Tibial nerve (tissue), 4 donors: ENCODE data around the gene PRR16. TPM values are rescaled to one million over a fixed set of nuclear protein-coding genes. Genes with fewer than 3 reads are reported as not detected.

Experiments
- DNase-seq, 2 donors: peaks; one replicate each; pipeline ENCODE4 v3.0.0-alpha.2; 2019; ENCODE audit warnings: low spot score in 2 of 2
- H3K27ac ChIP-seq, 4 donors: fragments of 200-600 bp; sonication (generic) in 3 of 4; one replicate each; pipeline ENCODE4 v1.5.1; 2017 to 2019; ENCODE audit warnings: mild to moderate bottlenecking in 1 of 4
- H3K27me3 ChIP-seq, 2 donors: fragments of 200-600 bp; sonication (generic) in 1 of 2; one replicate each; pipeline versions ENCODE4 v1.5.1 to v1.6.0; 2017 to 2019
- H3K36me3 ChIP-seq, 3 donors: fragments of 200-600 bp; sonication (generic); one replicate each; pipeline ENCODE4 v1.5.1; 2018 to 2019
- H3K4me1 ChIP-seq, 4 donors: fragments of 200-600 bp; sonication (generic) in 3 of 4; one replicate each; pipeline ENCODE4 v1.5.1; 2017 to 2019
- H3K4me3 ChIP-seq, 4 donors: fragments of 200-600 bp; sonication (generic) in 3 of 4; one replicate each; pipeline ENCODE4 v1.5.1; 2017 to 2019; ENCODE audit warnings: mild to moderate bottlenecking in 1 of 4, moderate library complexity in 1 of 4
- H3K9me3 ChIP-seq, 4 donors: fragments of 200-600 bp; sonication (generic) in 3 of 4; one replicate each; pipeline ENCODE4 v1.5.1; 2017 to 2019
- EP300 ChIP-seq, 2 donors: sonication (generic); formaldehyde crosslinking; IDR thresholded peaks; one replicate each; pipeline ENCODE4 v1.6.1; 2017; ENCODE audit warnings: antibody characterized with exemption in 2 of 2, mild to moderate bottlenecking in 1 of 2
- POLR2A ChIP-seq, 2 donors: fragments of 450-650 bp; IDR thresholded peaks; one replicate each; pipeline ENCODE4 v1.6.1; 2017; ENCODE audit warnings: antibody characterized with exemption in 2 of 2, mild to moderate bottlenecking in 2 of 2, moderate library complexity in 2 of 2
- WGBS, 2 donors: methylation state at CpG; one replicate each; pipeline ENCODE4 v1.1.5; 2018; 5-methylcytosine and 5-hydroxymethylcytosine counted together
- total RNA-seq, 4 donors: library from RNA; depleted of rRNA; stranded (reverse); fragments of >200 nt; gene quantifications; one replicate each; pipeline ENCODE4 v1.1.0, GENCODE V29; 2016
- TF ChIP-seq, protein P1 (sequence below), 5 experiments: fragments of 200-600 bp in 3 of 5; fragments of 450-650 bp in 2 of 5; sonication (generic) in 3 of 5; IDR thresholded peaks; one replicate each; pipeline ENCODE4 v1.5.1; 2016 to 2019; ENCODE audit warnings: antibody characterized with exemption in 5 of 5, mild to moderate bottlenecking in 3 of 5, moderate library complexity in 2 of 5

Gene PRR16
- total RNA-seq, 4 donors from 2014 or later: 2.1 to 5.1 (median 2.5) TPM; not detected in 1

DNA sequence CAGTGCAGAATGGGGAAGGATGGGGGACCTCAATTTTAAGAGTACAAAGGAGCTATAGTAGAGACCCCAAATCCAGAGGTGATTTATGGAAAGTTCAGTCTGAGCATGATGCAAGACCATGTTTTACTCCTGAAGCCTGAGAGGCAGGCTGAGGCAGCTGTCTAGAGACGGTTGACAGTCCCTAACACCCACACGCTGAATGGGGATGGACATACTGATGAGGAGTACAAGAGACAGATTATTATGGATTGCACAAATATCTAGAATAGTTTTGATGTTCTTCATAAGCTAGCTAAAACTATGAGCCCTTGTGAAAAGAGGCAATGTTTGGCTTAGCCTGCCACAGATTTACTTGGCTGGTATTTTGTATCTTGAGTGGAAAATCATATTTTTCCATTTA lies 64.5 kb downstream of the PRR16 start:
- H3K36me3 ChIP-seq: no peaks in the 10 kb centered on the region
- H3K4me1 ChIP-seq: no peaks in the 10 kb centered on the region
- no peak overlapping the region for H3K4me3 ChIP-seq
- H3K9me3 ChIP-seq: no peaks in the 10 kb centered on the region
- DNase-seq: no peak
- H3K27ac ChIP-seq: no peak overlapping the region
- H3K27me3 ChIP-seq: no peaks in the 10 kb centered on the region
- TF ChIP-seq, protein P1, sequence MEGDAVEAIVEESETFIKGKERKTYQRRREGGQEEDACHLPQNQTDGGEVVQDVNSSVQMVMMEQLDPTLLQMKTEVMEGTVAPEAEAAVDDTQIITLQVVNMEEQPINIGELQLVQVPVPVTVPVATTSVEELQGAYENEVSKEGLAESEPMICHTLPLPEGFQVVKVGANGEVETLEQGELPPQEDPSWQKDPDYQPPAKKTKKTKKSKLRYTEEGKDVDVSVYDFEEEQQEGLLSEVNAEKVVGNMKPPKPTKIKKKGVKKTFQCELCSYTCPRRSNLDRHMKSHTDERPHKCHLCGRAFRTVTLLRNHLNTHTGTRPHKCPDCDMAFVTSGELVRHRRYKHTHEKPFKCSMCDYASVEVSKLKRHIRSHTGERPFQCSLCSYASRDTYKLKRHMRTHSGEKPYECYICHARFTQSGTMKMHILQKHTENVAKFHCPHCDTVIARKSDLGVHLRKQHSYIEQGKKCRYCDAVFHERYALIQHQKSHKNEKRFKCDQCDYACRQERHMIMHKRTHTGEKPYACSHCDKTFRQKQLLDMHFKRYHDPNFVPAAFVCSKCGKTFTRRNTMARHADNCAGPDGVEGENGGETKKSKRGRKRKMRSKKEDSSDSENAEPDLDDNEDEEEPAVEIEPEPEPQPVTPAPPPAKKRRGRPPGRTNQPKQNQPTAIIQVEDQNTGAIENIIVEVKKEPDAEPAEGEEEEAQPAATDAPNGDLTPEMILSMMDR (IDR thresholded peaks at IDR 0.05): no peak
- TF ChIP-seq POLR2A (IDR thresholded peaks at IDR 0.05) (no peak), EP300 (IDR thresholded peaks at IDR 0.05) (no peak)
- 57% methylated on average over 2 of the region's 2 CpGs for WGBS, 2 donors

DNA sequence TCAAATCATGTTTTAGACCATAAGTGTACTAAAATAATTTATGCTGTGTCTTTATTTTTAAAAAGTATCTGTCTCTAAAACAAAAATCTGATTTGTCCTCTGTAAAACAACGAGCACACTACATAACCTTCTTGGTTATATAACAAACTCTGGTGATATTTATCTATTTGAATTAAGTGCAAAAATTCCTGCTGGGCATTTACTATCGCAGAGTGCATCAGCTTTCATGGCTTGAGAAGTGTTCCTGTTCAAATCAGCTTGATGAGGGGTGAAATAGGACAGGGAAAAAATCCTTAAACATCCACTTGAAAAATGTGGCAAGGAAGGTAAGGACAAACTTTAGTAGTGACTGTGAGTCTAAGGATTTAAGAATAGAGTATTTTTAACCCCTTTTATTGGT lies 65.3 kb downstream of the PRR16 start:
- DNase-seq: no peak
- H3K27ac ChIP-seq: no peak overlapping the region
- no peaks in the 10 kb centered on the region for H3K9me3 ChIP-seq
- WGBS, 2 donors: 66 to 82% methylated on average over 2 of the region's 2 CpGs
- H3K27me3 ChIP-seq: no peaks in the 10 kb centered on the region
- TF ChIP-seq EP300 (IDR thresholded peaks at IDR 0.05): no peak
- TF ChIP-seq, protein P1 (IDR thresholded peaks at IDR 0.05): no peak
- no peak for TF ChIP-seq POLR2A (IDR thresholded peaks at IDR 0.05)
- no peak overlapping the region for H3K4me3 ChIP-seq
- no peaks in the 10 kb centered on the region for H3K4me1 ChIP-seq
- no peaks in the 10 kb centered on the region for H3K36me3 ChIP-seq

DNA sequence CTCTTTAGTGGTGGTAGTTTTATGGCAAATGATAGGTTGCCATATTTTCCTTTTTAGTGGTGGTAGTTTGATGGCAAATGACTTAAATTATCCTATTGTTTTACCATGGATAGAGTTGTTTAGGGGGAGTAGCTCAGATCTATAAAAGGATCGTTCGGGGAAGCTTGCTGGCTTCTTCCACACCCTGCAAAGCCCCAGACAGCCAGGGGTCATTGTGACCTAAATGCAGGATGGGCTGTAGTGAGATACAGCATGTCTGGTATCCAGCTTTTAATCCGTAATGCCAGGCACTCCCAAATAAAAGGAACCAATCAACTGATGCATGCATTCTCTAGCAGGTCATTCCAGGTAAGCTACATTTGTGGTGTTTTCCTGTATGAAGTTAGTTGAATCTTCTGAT lies 67.1 kb downstream of the PRR16 start:
- H3K27ac ChIP-seq: no peak overlapping the region
- no peaks in the 10 kb centered on the region for H3K27me3 ChIP-seq
- 40 to 63% methylated on average over 3 of the region's 3 CpGs for WGBS, 2 donors
- DNase-seq: no peak
- H3K4me3 ChIP-seq: no peak overlapping the region
- no peaks in the 10 kb centered on the region for H3K36me3 ChIP-seq
- TF ChIP-seq, protein P1 (IDR thresholded peaks at IDR 0.05): no peak
- no peak for TF ChIP-seq POLR2A (IDR thresholded peaks at IDR 0.05)
- H3K4me1 ChIP-seq: no peaks in the 10 kb centered on the region
- H3K9me3 ChIP-seq: no peaks in the 10 kb centered on the region

DNA sequence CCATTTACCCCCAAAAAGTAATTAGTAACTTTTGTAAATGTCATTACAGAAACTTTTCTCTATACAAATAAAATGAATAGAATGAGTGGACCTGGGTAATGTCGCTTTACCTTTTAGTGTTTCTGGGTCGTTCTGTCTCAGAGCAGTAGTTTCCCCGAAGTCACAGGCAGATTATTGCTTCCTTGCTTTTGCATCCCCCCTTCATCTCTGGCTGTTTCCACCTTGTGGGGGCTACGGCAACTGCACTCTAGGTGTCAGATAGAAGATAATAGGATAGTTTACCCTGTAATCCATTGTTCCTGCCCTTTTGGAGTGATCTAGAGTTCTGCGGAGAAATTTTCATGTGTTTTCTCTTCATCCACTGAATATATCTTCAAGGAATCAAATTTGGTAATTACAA lies 68.7 kb downstream of the PRR16 start:
- H3K27ac ChIP-seq: no peak overlapping the region
- TF ChIP-seq POLR2A (IDR thresholded peaks at IDR 0.05) (no peak), EP300 (IDR thresholded peaks at IDR 0.05) (no peak)
- TF ChIP-seq, protein P1 (IDR thresholded peaks at IDR 0.05): no peak
- H3K27me3 ChIP-seq: no peaks in the 10 kb centered on the region
- 57 to 65% methylated on average over 5 of the region's 5 CpGs for WGBS, 2 donors
- H3K4me3 ChIP-seq: no peak overlapping the region
- no peaks in the 10 kb centered on the region for H3K9me3 ChIP-seq
- H3K4me1 ChIP-seq: no peaks in the 10 kb centered on the region
- H3K36me3 ChIP-seq: no peaks in the 10 kb centered on the region
- DNase-seq: no peak

DNA sequence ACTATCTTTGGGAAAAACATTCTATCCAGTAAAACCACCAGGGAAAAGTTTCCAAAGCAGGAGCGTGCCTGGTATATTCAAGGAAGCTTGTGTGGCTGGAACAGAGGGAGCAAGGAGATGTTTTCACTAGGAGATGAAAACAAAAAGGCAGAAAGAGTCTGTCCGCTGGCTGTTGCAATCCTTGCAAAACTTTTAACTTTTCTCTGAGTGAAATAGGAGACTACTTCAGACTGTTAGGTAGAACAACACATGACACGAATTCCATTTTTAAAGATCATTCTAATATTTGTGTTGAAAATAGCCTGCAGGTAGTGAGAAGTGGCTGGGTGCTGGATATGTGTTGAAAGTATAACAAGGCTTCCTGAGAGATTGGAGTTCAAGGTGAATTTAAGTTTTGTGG lies 69.5 kb downstream of the PRR16 start:
- Histone ChIP-seq H3K4me1 (no peaks in the 10 kb centered on the region), H3K9me3 (no peaks in the 10 kb centered on the region), H3K4me3 (no peak overlapping the region), H3K27ac (no peak overlapping the region), H3K36me3 (no peaks in the 10 kb centered on the region), H3K27me3 (no peaks in the 10 kb centered on the region)
- 60 to 76% methylated on average over 3 of the region's 3 CpGs for WGBS, 2 donors
- TF ChIP-seq EP300 (IDR thresholded peaks at IDR 0.05): no peak
- TF ChIP-seq, protein P1 (IDR thresholded peaks at IDR 0.05): no peak
- TF ChIP-seq POLR2A (IDR thresholded peaks at IDR 0.05): no peak
- DNase-seq: no peak
